ENCODE data around the gene ZFYVE28.

The ZFYVE28 gene

DNA sequence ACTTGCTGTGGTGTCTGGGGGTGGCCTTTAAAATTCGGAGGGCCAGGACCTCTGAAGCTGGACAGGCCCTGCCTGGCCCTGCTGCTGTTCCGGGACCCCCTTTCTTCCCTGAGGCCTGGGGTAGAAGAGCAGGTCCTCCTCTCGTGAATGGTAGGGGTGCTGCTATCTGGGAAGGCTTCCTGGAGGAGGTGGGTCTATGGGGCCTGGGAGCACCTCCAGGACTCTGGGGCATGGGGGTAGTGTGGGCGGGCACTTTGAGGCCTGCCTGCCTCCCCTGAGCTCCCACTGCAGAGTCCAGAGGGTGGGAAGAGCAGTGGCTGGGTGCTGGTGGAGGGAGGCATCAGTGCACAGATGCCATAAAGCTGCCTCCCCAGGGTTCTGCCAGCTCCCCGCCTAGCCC lies 151.6 kb downstream of the ZFYVE28 start:
- peaks cover 52% of the 10 kb centered on the region for H3K4me1 ChIP-seq (ENCODE audit: insufficient read depth, insufficient read length)
- H3K4me3 ChIP-seq (ENCODE audit: insufficient read length, low read depth), result no peak overlapping the region
- no peak overlapping the region for H3K9ac ChIP-seq (ENCODE audit: insufficient read length, low read depth)
- no peak for TF ChIP-seq SUZ12 (IDR thresholded peaks at IDR 0.05; ENCODE audit: extremely low read depth, insufficient read depth, insufficient read length)
- no peak for TF ChIP-seq ZNF274 (IDR thresholded peaks at IDR 0.05; ENCODE audit: low read depth, low read length)
- no peak for TF ChIP-seq YY1 (IDR thresholded peaks at IDR 0.05; ENCODE audit: insufficient read depth, insufficient read length)
- no peaks in the 10 kb centered on the region for H3K36me3 ChIP-seq (ENCODE audit: insufficient read depth, insufficient read length, low read length)
- no peak for DNase-seq (ENCODE audit: low read depth, low spot score)
- H3K27me3 ChIP-seq (ENCODE audit: insufficient read depth, insufficient read length), result peaks cover 14% of the 10 kb centered on the region
- H3K9me3 ChIP-seq (ENCODE audit: insufficient read depth, low read length), result no peaks in the 10 kb centered on the region

DNA sequence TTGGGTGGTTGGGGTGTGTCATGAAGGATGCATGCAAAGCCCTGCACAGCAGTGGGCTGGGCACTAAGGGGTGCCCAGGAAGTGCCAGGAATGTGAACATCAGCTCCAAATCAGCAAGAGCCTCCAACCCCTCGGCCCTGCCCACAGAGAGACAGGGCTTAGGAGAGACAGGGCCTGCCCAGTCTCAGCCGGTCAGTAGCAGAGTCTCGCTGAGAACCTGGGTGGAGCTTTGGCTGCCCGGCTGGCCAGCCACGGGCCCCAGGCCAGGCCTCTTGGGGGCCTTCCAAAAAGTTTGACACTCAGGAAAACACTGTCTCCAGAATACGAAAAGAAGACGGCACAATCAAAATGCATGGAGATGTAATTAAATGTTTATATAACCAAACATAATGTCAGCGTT lies 152.3 kb downstream of the ZFYVE28 start:
- Histone ChIP-seq H3K4me3 (ENCODE audit: insufficient read length, low read depth) (no peak overlapping the region), H3K9ac (ENCODE audit: insufficient read length, low read depth) (peak overlapping the region; percentile 57), H3K9me3 (ENCODE audit: insufficient read depth, low read length) (no peaks in the 10 kb centered on the region), H3K27me3 (ENCODE audit: insufficient read depth, insufficient read length) (peaks cover 14% of the 10 kb centered on the region), H3K4me1 (ENCODE audit: insufficient read depth, insufficient read length) (peaks cover 52% of the 10 kb centered on the region), H3K36me3 (ENCODE audit: insufficient read depth, insufficient read length, low read length) (no peaks in the 10 kb centered on the region)
- TF ChIP-seq ZNF274 (IDR thresholded peaks at IDR 0.05; ENCODE audit: low read depth, low read length), result no peak
- TF ChIP-seq SUZ12 (IDR thresholded peaks at IDR 0.05; ENCODE audit: extremely low read depth, insufficient read depth, insufficient read length), result no peak
- TF ChIP-seq YY1 (IDR thresholded peaks at IDR 0.05; ENCODE audit: insufficient read depth, insufficient read length), result no peak
- DNase-seq (ENCODE audit: low read depth, low spot score), result no peak

DNA sequence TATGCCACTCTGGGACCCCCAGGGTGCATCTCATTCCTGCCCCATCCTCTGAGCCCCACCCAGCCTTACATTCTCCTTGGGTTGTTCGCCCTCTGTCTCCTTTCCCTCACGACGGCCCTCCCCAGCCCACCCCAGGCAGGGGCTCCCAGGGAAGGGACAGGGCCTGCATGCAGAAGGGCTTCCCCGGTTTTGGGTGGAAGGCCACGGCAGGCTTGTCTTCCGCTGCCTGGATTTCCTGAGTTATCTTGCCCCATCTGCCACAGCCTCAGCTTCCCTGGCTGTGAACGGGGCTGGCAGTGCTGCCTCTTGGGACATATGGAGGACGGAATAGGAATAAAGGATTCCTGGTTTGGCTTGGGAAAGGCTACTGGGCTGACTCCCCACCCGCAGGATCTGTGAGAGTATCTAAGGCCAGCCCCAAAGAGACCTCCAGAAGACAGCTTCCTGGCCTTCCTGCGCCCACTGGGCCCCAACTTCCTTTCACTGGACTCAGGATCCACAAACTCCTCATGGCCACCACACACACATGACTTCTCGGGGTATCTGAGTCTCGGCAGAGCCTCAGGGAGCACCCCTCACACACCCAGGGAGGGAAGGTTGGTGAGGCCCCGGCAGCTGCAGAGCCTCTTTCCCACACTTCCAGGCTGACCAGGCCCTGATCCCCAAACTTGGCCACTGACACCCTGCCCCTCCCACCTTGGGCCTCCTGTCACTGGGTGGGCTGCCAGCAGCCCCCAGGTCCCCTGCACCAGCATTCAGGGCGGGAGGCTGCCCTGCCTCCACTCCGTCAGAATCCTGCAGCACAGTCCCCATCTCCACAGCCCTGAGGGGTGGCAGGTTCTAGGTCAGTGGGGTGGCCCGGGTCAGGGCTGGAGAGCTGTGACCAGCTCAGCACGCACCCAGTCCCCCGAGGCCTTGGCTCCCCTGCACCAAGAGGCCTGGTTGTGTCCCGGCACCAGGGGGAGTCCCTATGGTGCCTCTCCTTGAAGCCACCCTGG lies 153.0 kb downstream of the ZFYVE28 start:
- no peaks in the 10 kb centered on the region for H3K9me3 ChIP-seq (ENCODE audit: insufficient read depth, low read length)
- peaks cover 52% of the 10 kb centered on the region for H3K4me1 ChIP-seq (ENCODE audit: insufficient read depth, insufficient read length)
- peaks cover 19% of the 10 kb centered on the region for H3K27me3 ChIP-seq (ENCODE audit: insufficient read depth, insufficient read length)
- peaks cover 1% of the 10 kb centered on the region for H3K36me3 ChIP-seq (ENCODE audit: insufficient read depth, insufficient read length, low read length)
- TF ChIP-seq YY1 (IDR thresholded peaks at IDR 0.05; ENCODE audit: insufficient read depth, insufficient read length), result no peak
- no peak for TF ChIP-seq ZNF274 (IDR thresholded peaks at IDR 0.05; ENCODE audit: low read depth, low read length)
- no peak for TF ChIP-seq SUZ12 (IDR thresholded peaks at IDR 0.05; ENCODE audit: extremely low read depth, insufficient read depth, insufficient read length)
- H3K4me3 ChIP-seq (ENCODE audit: insufficient read length, low read depth), result no peak overlapping the region
- no peak for DNase-seq (ENCODE audit: low read depth, low spot score)
- peak overlapping the region; percentile 15 for H3K9ac ChIP-seq (ENCODE audit: insufficient read length, low read depth)

DNA sequence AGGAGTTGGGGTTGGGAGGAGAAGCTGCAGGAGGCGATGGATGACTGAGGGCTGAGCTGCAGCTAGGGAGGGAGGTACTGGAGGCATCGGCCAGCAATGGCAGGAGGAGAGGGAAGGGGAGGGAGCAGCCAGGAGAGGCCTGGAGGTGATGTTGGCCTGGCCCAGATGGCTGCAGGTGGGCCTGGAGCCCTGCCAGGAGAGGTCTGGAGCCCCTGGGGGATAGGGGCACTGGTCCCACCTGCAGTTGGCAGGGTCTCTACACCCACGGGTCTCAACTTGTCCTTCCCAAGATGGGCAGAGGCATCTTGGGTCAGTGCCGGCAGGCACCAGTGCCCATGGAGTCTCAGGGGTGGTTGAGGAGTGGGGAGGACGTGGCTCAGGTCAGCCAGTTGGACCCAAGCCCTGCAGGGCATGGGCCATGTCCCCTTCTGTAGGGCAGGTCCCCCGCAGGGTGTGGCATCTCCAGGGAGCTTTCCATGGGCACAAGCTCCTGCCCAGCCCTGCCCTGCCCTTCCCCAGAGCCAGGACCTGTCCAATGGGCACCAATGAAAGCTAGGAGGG lies 153.9 kb downstream of the ZFYVE28 start:
- H3K9me3 ChIP-seq (ENCODE audit: insufficient read depth, low read length), result no peaks in the 10 kb centered on the region

DNA sequence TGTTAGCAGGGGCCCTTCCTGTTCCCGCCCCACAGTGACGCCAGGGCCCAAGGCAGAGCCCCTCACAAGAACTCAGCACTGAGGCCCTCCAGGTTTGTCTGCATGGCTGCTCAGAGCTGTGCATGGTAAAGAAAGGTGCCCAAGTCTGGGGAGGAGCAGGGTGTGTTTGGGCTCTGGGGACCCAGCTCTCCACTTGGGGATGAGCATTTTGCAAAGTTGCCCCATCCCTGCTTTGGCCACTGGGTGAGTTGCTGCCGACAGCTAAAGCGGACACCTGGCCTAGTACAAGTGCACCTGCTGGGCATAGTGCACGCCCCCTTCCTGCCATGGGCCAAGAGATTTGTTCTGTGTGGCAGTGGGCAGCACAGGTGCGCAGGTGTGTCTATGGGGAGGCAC lies 154.5 kb downstream of the ZFYVE28 start:
- H3K36me3 ChIP-seq (ENCODE audit: insufficient read depth, insufficient read length, low read length), result peaks cover 5% of the 10 kb centered on the region
- TF ChIP-seq YY1 (IDR thresholded peaks at IDR 0.05; ENCODE audit: insufficient read depth, insufficient read length) (no peak), SUZ12 (IDR thresholded peaks at IDR 0.05; ENCODE audit: extremely low read depth, insufficient read depth, insufficient read length) (no peak), ZNF274 (IDR thresholded peaks at IDR 0.05; ENCODE audit: low read depth, low read length) (no peak)
- peaks cover 43% of the 10 kb centered on the region for H3K4me1 ChIP-seq (ENCODE audit: insufficient read depth, insufficient read length)
- H3K9ac ChIP-seq (ENCODE audit: insufficient read length, low read depth), result peak overlapping the region; percentile 50
- H3K9me3 ChIP-seq (ENCODE audit: insufficient read depth, low read length), result no peaks in the 10 kb centered on the region
- DNase-seq (ENCODE audit: low read depth, low spot score), result no peak
- peaks cover 19% of the 10 kb centered on the region for H3K27me3 ChIP-seq (ENCODE audit: insufficient read depth, insufficient read length)
- H3K4me3 ChIP-seq (ENCODE audit: insufficient read length, low read depth), result no peak overlapping the region

More for the DNA sequence above, 153.9 kb downstream of the ZFYVE28 start:
- H3K4me1 ChIP-seq (ENCODE audit: insufficient read depth, insufficient read length), result peaks cover 48% of the 10 kb centered on the region
- TF ChIP-seq ZNF274 (IDR thresholded peaks at IDR 0.05; ENCODE audit: low read depth, low read length), result no peak
- no peak for TF ChIP-seq YY1 (IDR thresholded peaks at IDR 0.05; ENCODE audit: insufficient read depth, insufficient read length)
- TF ChIP-seq SUZ12 (IDR thresholded peaks at IDR 0.05; ENCODE audit: extremely low read depth, insufficient read depth, insufficient read length), result no peak
- peak overlapping the region; percentile 50 for H3K9ac ChIP-seq (ENCODE audit: insufficient read length, low read depth)
- no peak overlapping the region for H3K4me3 ChIP-seq (ENCODE audit: insufficient read length, low read depth)
- no peak for DNase-seq (ENCODE audit: low read depth, low spot score)
- peaks cover 4% of the 10 kb centered on the region for H3K36me3 ChIP-seq (ENCODE audit: insufficient read depth, insufficient read length, low read length)
- H3K27me3 ChIP-seq (ENCODE audit: insufficient read depth, insufficient read length), result peaks cover 19% of the 10 kb centered on the region

DNA sequence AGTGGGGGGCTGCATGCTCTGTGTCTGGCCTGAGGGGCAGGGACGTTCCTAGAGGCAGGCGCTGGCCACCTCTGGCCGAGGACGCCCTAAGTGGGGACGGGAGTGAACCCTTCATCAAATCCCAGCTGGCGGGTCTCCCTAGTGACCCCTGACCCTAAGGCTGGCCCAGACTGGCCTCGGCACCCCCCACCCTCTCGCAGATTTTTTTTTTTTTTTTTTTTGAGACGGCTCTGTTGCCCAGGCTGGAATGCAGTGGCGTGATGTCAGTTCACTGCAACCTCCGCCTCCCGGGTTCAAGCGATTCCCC lies 155.5 kb downstream of the ZFYVE28 start:
- no peaks in the 10 kb centered on the region for H3K9me3 ChIP-seq (ENCODE audit: insufficient read depth, low read length)
- peak overlapping the region; percentile 86 for H3K9ac ChIP-seq (ENCODE audit: insufficient read length, low read depth)
- peaks cover 15% of the 10 kb centered on the region for H3K36me3 ChIP-seq (ENCODE audit: insufficient read depth, insufficient read length, low read length)
- TF ChIP-seq ZNF274 (IDR thresholded peaks at IDR 0.05; ENCODE audit: low read depth, low read length), result no peak
- TF ChIP-seq SUZ12 (IDR thresholded peaks at IDR 0.05; ENCODE audit: extremely low read depth, insufficient read depth, insufficient read length), result no peak
- no peak for TF ChIP-seq YY1 (IDR thresholded peaks at IDR 0.05; ENCODE audit: insufficient read depth, insufficient read length)
- H3K4me1 ChIP-seq (ENCODE audit: insufficient read depth, insufficient read length), result peaks cover 37% of the 10 kb centered on the region
- H3K27me3 ChIP-seq (ENCODE audit: insufficient read depth, insufficient read length), result peaks cover 19% of the 10 kb centered on the region
- peak overlapping the region; percentile 68 for H3K4me3 ChIP-seq (ENCODE audit: insufficient read length, low read depth)
- no peak for DNase-seq (ENCODE audit: low read depth, low spot score)
